ENCODE data around the gene PRDM5.

DNA sequence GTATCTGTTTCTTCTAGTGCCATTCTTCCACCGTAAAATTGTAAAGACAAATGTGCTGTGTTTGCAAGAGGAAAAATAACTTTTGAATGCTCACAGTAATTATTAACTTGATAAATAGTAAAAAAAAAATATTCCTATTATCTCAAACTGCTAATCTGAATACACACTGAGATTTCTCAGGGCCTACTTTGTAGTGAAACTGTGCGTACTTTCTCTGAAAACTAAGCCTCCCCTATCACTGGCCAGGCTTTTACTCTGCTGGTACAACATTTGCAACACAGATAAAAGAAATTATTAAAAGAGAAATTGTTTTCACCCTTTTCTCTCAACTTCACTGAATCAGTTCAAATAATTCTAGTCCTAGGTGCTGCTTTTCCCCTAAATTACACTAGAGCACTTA lies 137.3 kb downstream of the PRDM5 start:
- TF ChIP-seq, protein P1, sequence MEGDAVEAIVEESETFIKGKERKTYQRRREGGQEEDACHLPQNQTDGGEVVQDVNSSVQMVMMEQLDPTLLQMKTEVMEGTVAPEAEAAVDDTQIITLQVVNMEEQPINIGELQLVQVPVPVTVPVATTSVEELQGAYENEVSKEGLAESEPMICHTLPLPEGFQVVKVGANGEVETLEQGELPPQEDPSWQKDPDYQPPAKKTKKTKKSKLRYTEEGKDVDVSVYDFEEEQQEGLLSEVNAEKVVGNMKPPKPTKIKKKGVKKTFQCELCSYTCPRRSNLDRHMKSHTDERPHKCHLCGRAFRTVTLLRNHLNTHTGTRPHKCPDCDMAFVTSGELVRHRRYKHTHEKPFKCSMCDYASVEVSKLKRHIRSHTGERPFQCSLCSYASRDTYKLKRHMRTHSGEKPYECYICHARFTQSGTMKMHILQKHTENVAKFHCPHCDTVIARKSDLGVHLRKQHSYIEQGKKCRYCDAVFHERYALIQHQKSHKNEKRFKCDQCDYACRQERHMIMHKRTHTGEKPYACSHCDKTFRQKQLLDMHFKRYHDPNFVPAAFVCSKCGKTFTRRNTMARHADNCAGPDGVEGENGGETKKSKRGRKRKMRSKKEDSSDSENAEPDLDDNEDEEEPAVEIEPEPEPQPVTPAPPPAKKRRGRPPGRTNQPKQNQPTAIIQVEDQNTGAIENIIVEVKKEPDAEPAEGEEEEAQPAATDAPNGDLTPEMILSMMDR (IDR thresholded peaks at IDR 0.05), result no peak
- no peak for TF ChIP-seq POLR2A (IDR thresholded peaks at IDR 0.05)
